Testis (tissue), 3 donors: Measurements from ENCODE around the gene TRIP10. TPM values are rescaled to one million over a fixed set of nuclear protein-coding genes. Genes with fewer than 3 reads are reported as not detected.
"Not testable (repeated sequence)": the region's sequence is repeated elsewhere in the genome, so short reads cannot be mapped to it uniquely, and the experiment has no call there.

ENCODE experiments used
- DNase-seq: peaks from one replicate; pipeline ENCODE4 v3.0.0-alpha.2; 2019
- H3K27ac ChIP-seq, 2 donors: fragments of 200-600 bp; sonication (generic); one replicate each; pipeline ENCODE4 v1.5.1; 2019
- H3K27me3 ChIP-seq: fragments of 200-600 bp; sonication (generic); one replicate; pipeline ENCODE4 v1.5.1; 2019
- H3K36me3 ChIP-seq: fragments of 200-600 bp; sonication (generic); one replicate; pipeline ENCODE4 v1.5.1; 2017; ENCODE audit warnings: low read depth; ENCODE audit errors: missing control alignments
- H3K4me1 ChIP-seq: fragments of 200-600 bp; sonication (generic); one replicate; pipeline ENCODE4 v1.5.1; 2019
- H3K4me3 ChIP-seq, 2 donors: fragments of 200-600 bp; sonication (generic); one replicate each; pipeline ENCODE4 v1.5.1; 2017 to 2019
- H3K9me3 ChIP-seq: fragments of 200-600 bp; sonication (generic); one replicate; pipeline ENCODE4 v1.5.1; 2017
- POLR2A ChIP-seq: fragments of 450-650 bp; IDR thresholded peaks from one replicate; pipeline ENCODE4 v1.6.1; 2017; ENCODE audit warnings: antibody characterized with exemption, mild to moderate bottlenecking, moderate library complexity
- WGBS, 2 donors: methylation state at CpG; one replicate each; pipeline ENCODE4 v1.1.5; 2018; 5-methylcytosine and 5-hydroxymethylcytosine counted together
- intact Hi-C: fragments of 100-400 bp; cut with DNase I; formaldehyde crosslinking; loops from one replicate; pipeline ENCODE4 v1.15.1; 2023; ENCODE audit warnings: low total_unique reads
- polyA plus RNA-seq: library from polyadenylated mRNA; stranded (reverse); fragments of 350-450 nt; fragmentation: Illumina TruSeq; extraction: RNeasy Lipid Tissue Mini Kit (QIAGEN cat#74804); gene quantifications from one replicate; pipeline ENCODE4 v1.2.3, GENCODE V29; 2014; ENCODE audit warnings: low read depth, low replicate concordance; ENCODE audit not compliant: insufficient read depth
- total RNA-seq, 2 donors: library from RNA; depleted of rRNA; stranded (reverse); fragments of >200 nt; gene quantifications; one replicate each; pipeline ENCODE4 v1.2.3, GENCODE V29; 2016
- TF ChIP-seq, protein P1 (sequence below), 3 experiments: fragments of 450-650 bp in 2 of 3; fragments of 200-600 bp in 1 of 3; sonication (generic) in 1 of 3; IDR thresholded peaks; one replicate each; pipeline ENCODE4 v1.5.1; 2016 to 2019; ENCODE audit warnings: antibody characterized with exemption in 3 of 3, mild to moderate bottlenecking in 2 of 3, moderate library complexity in 1 of 3

TRIP10 gene
- total and polyA plus RNA-seq, 3 donors from 2014 or later, result 60.4 to 65.8 (median 62.7) TPM

- intact Hi-C loops, result no loop called here
- TF ChIP-seq POLR2A, result no peak
- TF ChIP-seq, protein P1, sequence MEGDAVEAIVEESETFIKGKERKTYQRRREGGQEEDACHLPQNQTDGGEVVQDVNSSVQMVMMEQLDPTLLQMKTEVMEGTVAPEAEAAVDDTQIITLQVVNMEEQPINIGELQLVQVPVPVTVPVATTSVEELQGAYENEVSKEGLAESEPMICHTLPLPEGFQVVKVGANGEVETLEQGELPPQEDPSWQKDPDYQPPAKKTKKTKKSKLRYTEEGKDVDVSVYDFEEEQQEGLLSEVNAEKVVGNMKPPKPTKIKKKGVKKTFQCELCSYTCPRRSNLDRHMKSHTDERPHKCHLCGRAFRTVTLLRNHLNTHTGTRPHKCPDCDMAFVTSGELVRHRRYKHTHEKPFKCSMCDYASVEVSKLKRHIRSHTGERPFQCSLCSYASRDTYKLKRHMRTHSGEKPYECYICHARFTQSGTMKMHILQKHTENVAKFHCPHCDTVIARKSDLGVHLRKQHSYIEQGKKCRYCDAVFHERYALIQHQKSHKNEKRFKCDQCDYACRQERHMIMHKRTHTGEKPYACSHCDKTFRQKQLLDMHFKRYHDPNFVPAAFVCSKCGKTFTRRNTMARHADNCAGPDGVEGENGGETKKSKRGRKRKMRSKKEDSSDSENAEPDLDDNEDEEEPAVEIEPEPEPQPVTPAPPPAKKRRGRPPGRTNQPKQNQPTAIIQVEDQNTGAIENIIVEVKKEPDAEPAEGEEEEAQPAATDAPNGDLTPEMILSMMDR (IDR thresholded peaks at IDR 0.05), result no peak
- no peaks in the 10 kb centered on the region for H3K4me1 ChIP-seq
- no peak for DNase-seq
- H3K27me3 ChIP-seq, result no peaks in the 10 kb centered on the region
- WGBS, 2 donors, result 64 to 65% methylated on average over 8 of the region's 8 CpGs
- no peak overlapping the region for H3K4me3 ChIP-seq
- no peaks in the 10 kb centered on the region for H3K36me3 ChIP-seq
- no peak overlapping the region for H3K27ac ChIP-seq
- H3K9me3 ChIP-seq, result no peaks in the 10 kb centered on the region
These were observed 28.8 kb downstream of the TRIP10 start for GRCh38 chr19:6768236-6768785.

DNA sequence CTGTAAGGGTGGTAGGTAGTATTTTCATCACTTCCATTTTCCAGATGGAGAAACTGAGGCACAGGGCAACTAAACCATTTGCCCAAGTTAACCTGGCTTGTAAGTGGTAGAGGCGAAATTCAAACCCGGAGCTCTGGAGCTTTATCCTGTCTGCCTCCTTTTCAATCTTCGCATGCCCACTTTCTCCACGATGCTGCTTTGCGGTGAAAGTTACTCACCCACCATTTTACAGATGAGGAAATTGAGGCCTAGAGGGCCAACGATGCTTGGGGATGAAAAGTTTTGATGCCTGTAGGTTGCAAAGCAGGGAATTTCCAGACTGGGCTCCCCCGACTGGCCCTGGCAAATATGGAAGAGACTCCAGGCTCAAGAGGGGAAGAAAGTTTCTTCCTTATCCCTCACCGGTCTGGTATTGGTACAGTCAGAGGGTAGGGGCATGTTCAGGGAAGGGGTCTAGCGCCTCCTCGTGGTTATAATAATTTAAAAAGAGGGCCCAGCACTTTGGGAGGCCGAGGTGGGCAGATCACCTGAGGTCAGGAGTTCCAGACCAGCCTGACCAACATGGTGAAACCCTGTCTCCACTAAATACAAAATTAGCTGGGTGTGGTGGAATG is 29.6 kb downstream of the TRIP10 start:
- intact Hi-C loops, result no loop called here
- H3K27ac ChIP-seq, result no peak overlapping the region
- no peak overlapping the region for H3K4me3 ChIP-seq
- 66 to 67% methylated on average over 11 of the region's 11 CpGs for WGBS, 2 donors
- H3K36me3 ChIP-seq, result no peaks in the 10 kb centered on the region
- TF ChIP-seq, protein P1 (IDR thresholded peaks at IDR 0.05), result peak in 1 of 3 experiments; percentile 33
- TF ChIP-seq POLR2A, result no peak
- no peaks in the 10 kb centered on the region for H3K4me1 ChIP-seq
- DNase-seq, result no peak
- no peaks in the 10 kb centered on the region for H3K27me3 ChIP-seq
- H3K9me3 ChIP-seq, result no peaks in the 10 kb centered on the region

- H3K27ac ChIP-seq, H3K36me3 ChIP-seq, DNase-seq, H3K4me3 ChIP-seq, H3K27me3 ChIP-seq, H3K9me3 ChIP-seq, intact Hi-C loops, H3K4me1 ChIP-seq: not testable (repeated sequence)
- 90 to 94% methylated on average over 7 of the region's 7 CpGs for WGBS, 2 donors
These were observed 32.2 kb downstream of the TRIP10 start for GRCh38 chr19:6771648-6772027.

GRCh38 chr19:6772028-6772865 is 32.8 kb downstream of the TRIP10 start, which contains the start of gene VAV1:
TSS of gene VAV1 (plus strand) at chr19:6772708. CDS start at chr19:6772808, 100 bp downstream.
- H3K27me3 ChIP-seq, result no peaks in the 10 kb centered on the region
- no peak for TF ChIP-seq POLR2A
- TF ChIP-seq, protein P1 (IDR thresholded peaks at IDR 0.05), result no peak
- H3K4me1 ChIP-seq, result no peaks in the 10 kb centered on the region
- WGBS, 2 donors, result 66 to 67% methylated on average over 10 to 19 of the region's 25 CpGs
- no peaks in the 10 kb centered on the region for H3K36me3 ChIP-seq
- no peak within 1 kb of the TSS for H3K27ac ChIP-seq
- no peaks in the 10 kb centered on the region for H3K9me3 ChIP-seq
- intact Hi-C loops, result no loop called here
- peak within 1 kb of the TSS in 1 of 2 donors; percentile 23 for H3K4me3 ChIP-seq
- peak; percentile 42 for DNase-seq

DNA sequence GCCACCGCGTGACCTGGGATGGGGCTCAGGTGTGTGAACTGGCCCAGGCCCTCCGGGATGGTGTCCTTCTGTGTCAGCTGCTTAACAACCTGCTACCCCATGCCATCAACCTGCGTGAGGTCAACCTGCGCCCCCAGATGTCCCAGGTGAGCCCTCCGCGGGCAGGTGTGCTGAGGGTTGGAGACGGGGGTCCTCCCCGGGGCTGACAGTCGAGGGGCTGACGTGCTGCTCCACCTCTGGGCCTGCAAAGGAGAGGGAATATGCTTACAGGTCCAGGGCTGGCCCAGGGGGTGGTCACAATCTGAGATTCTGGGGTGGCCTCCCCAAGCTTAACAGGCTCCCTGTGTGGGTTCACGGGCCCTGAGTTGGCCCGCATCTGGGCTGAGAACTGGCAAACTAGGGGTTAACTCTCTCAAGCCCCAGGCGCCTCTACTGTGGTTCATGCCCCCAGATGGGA is 33.4 kb downstream of the TRIP10 start:
- Histone ChIP-seq H3K27ac (no peak overlapping the region), H3K4me3 (peak overlapping the region in 1 of 2 donors; percentile 23), H3K36me3 (no peaks in the 10 kb centered on the region), H3K27me3 (no peaks in the 10 kb centered on the region), H3K9me3 (no peaks in the 10 kb centered on the region), H3K4me1 (no peaks in the 10 kb centered on the region)
- 85% methylated on average over 3 to 14 of the region's 14 CpGs for WGBS, 2 donors
- no peak for DNase-seq
- TF ChIP-seq POLR2A, result no peak
- TF ChIP-seq, protein P1 (IDR thresholded peaks at IDR 0.05), result no peak
- intact Hi-C loops, result no loop called here
